ENCODE results near the gene ALOX15.
"Not testable (repeated sequence)": the region's sequence is repeated elsewhere in the genome, so short reads cannot be mapped to it uniquely, and the experiment has no call there.

ALOX15 gene

DNA sequence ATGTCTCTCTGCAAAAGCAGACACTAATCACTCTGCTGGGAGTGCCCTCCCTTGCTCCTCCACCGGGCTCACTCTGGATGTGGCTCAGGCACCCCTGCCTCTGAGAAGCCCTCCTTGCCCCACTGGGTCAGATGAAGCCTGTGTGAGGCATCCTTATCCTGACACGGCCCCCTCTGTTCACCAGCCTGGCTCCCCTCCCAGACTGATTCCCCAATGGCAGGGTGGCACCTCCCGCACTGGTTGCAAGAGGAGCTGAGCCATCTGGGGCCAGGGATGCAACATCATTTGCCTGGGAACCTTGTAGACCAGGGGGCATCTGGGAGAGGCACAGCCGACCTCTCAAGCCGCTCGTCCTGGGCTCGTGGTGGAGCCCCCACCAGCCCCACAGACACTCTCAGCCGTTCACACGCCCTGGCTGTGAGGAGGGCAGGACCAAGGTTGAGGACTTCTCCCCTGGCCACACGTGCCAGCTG lies 50.5 kb downstream of the ALOX15 start:
- TF ChIP-seq, protein P1, sequence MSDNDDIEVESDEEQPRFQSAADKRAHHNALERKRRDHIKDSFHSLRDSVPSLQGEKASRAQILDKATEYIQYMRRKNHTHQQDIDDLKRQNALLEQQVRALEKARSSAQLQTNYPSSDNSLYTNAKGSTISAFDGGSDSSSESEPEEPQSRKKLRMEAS (IDR thresholded peaks at IDR 0.05; ENCODE audit: low read depth, low read length), result no peak
- TF ChIP-seq POLR2A (IDR thresholded peaks at IDR 0.05; ENCODE audit: extremely low read depth, insufficient read length), result no peak
- TF ChIP-seq MYC (IDR thresholded peaks at IDR 0.05; ENCODE audit: low read depth, low read length), result no peak
- TF ChIP-seq, protein P2, sequence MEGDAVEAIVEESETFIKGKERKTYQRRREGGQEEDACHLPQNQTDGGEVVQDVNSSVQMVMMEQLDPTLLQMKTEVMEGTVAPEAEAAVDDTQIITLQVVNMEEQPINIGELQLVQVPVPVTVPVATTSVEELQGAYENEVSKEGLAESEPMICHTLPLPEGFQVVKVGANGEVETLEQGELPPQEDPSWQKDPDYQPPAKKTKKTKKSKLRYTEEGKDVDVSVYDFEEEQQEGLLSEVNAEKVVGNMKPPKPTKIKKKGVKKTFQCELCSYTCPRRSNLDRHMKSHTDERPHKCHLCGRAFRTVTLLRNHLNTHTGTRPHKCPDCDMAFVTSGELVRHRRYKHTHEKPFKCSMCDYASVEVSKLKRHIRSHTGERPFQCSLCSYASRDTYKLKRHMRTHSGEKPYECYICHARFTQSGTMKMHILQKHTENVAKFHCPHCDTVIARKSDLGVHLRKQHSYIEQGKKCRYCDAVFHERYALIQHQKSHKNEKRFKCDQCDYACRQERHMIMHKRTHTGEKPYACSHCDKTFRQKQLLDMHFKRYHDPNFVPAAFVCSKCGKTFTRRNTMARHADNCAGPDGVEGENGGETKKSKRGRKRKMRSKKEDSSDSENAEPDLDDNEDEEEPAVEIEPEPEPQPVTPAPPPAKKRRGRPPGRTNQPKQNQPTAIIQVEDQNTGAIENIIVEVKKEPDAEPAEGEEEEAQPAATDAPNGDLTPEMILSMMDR (IDR thresholded peaks at IDR 0.05; ENCODE audit: low read depth, low read length), result no peak

DNA sequence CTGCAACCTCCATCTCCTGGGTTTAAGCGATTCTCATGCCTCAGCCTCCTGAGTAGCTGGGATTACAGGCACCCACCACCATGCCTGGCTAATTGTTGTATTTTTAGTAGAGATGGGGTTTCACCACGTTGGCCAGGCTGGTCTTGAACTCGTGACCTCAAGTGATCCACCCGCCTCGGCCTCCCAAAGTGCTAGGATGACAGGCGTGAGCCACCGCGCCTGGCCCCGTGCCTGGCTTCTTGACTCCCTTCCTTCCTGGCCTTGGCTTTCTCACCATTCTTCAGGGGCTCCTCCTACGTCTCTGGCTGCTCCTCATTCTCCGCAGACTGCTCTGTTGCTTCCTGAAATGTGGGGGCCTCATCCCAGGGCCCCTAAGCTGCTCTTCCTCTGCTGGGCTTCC lies 51.4 kb downstream of the ALOX15 start:
- H3K4me3 ChIP-seq (ENCODE audit: low read depth, low read length); DNase-seq (ENCODE audit: low read depth): not testable (repeated sequence)

More for the DNA sequence above, 50.5 kb downstream of the ALOX15 start:
- H3K4me3 ChIP-seq (ENCODE audit: low read depth, low read length), result no peak overlapping the region
- DNase-seq (ENCODE audit: low read depth), result no peak

- TF ChIP-seq MYC (IDR thresholded peaks at IDR 0.05; ENCODE audit: low read depth, low read length), result no peak
- TF ChIP-seq, protein P1 (IDR thresholded peaks at IDR 0.05; ENCODE audit: low read depth, low read length), result no peak
- no peak for TF ChIP-seq POLR2A (IDR thresholded peaks at IDR 0.05; ENCODE audit: extremely low read depth, insufficient read length)
- TF ChIP-seq, protein P2 (IDR thresholded peaks at IDR 0.05; ENCODE audit: low read depth, low read length), result no peak
- H3K4me3 ChIP-seq (ENCODE audit: low read depth, low read length), result no peak overlapping the region
- no peak for DNase-seq (ENCODE audit: low read depth)
Observed at GRCh38 chr17:4588898-4589625, 52.4 kb downstream of the ALOX15 start.

GRCh38 chr17:4588391-4588790 lies 53.1 kb downstream of the ALOX15 start:
- DNase-seq (ENCODE audit: low read depth), result no peak
- H3K4me3 ChIP-seq (ENCODE audit: low read depth, low read length), result no peak overlapping the region
- TF ChIP-seq, protein P2 (IDR thresholded peaks at IDR 0.05; ENCODE audit: low read depth, low read length), result no peak
- TF ChIP-seq POLR2A (IDR thresholded peaks at IDR 0.05; ENCODE audit: extremely low read depth, insufficient read length) (no peak), MYC (IDR thresholded peaks at IDR 0.05; ENCODE audit: low read depth, low read length) (no peak)
- TF ChIP-seq, protein P1 (IDR thresholded peaks at IDR 0.05; ENCODE audit: low read depth, low read length), result no peak

- DNase-seq (ENCODE audit: low read depth), result no peak
- TF ChIP-seq POLR2A (IDR thresholded peaks at IDR 0.05; ENCODE audit: extremely low read depth, insufficient read length), result no peak
- no peak for TF ChIP-seq MYC (IDR thresholded peaks at IDR 0.05; ENCODE audit: low read depth, low read length)
- TF ChIP-seq, protein P2 (IDR thresholded peaks at IDR 0.05; ENCODE audit: low read depth, low read length), result no peak
- TF ChIP-seq, protein P1 (IDR thresholded peaks at IDR 0.05; ENCODE audit: low read depth, low read length), result no peak
- no peak overlapping the region for H3K4me3 ChIP-seq (ENCODE audit: low read depth, low read length)
Observed at GRCh38 chr17:4587803-4588202, 53.7 kb downstream of the ALOX15 start.

GRCh38 chr17:4587195-4587594 lies 54.3 kb downstream of the ALOX15 start:
- TF ChIP-seq MYC (IDR thresholded peaks at IDR 0.05; ENCODE audit: low read depth, low read length) (no peak), POLR2A (IDR thresholded peaks at IDR 0.05; ENCODE audit: extremely low read depth, insufficient read length) (no peak)
- TF ChIP-seq, protein P1 (IDR thresholded peaks at IDR 0.05; ENCODE audit: low read depth, low read length), result no peak
- TF ChIP-seq, protein P2 (IDR thresholded peaks at IDR 0.05; ENCODE audit: low read depth, low read length), result no peak
- no peak for DNase-seq (ENCODE audit: low read depth)
- H3K4me3 ChIP-seq (ENCODE audit: low read depth, low read length), result no peak overlapping the region

Measured in NB4 (cell line).